OCI-LY3 (cell line): Measurements from ENCODE around the gene LDB2.

Experiments
- H2AFZ ChIP-seq: fragments of 200-600, 300-600 bp; shearing (Covaris generic); 2 replicates; pipeline ENCODE4 v1.6.0; 2014; ENCODE audit warnings: antibody characterized with exemption, low read depth, low read length
- H3K27ac ChIP-seq: fragments of 200-600, 300-600 bp; sonication (generic); 2 replicates; pipeline ENCODE4 v1.5.1; 2014; ENCODE audit warnings: mild to moderate bottlenecking, low read length, moderate library complexity, mixed read lengths
- H3K27me3 ChIP-seq: fragments of 200-600, 300-600 bp; sonication (generic); 2 replicates; pipeline ENCODE4 v1.6.1; 2014; ENCODE audit warnings: low read depth, low read length, mixed read lengths
- H3K36me3 ChIP-seq: fragments of 200-600, 300-600 bp; sonication (generic); replicated peaks from 2 replicates; pipeline ENCODE3; 2014; ENCODE audit warnings: low read depth, low read length, mixed read lengths
- H3K4me1 ChIP-seq: fragments of 300-600, 200-600 bp; sonication (generic); 2 replicates; pipeline ENCODE4 v1.6.1; 2014; ENCODE audit warnings: low read length, mixed read lengths
- H3K4me2 ChIP-seq: fragments of 200-600, 300-600 bp; sonication (generic); 2 replicates; pipeline ENCODE4 v1.6.1; 2014; ENCODE audit warnings: low read length, mixed read lengths
- H3K4me3 ChIP-seq: fragments of 300-600, 200-600 bp; sonication (generic); 2 replicates; pipeline ENCODE4 v1.5.1; 2014; ENCODE audit warnings: antibody characterized with exemption, mild to moderate bottlenecking, low read length, moderate library complexity
- H3K79me2 ChIP-seq: fragments of 300-600, 200-600 bp; shearing (Covaris generic); 2 replicates; pipeline ENCODE4 v1.6.1; 2014; ENCODE audit warnings: mild to moderate bottlenecking, low read length, mixed read lengths
- H3K9ac ChIP-seq: fragments of 300-600, 200-600 bp; shearing (Covaris generic); 2 replicates; pipeline ENCODE4 v1.6.0; 2014; ENCODE audit warnings: mild to moderate bottlenecking, low read length, moderate library complexity
- H3K9me3 ChIP-seq: fragments of 200-600, 300-600 bp; shearing (Covaris generic); 2 replicates; pipeline ENCODE4 v1.6.1; 2014; ENCODE audit warnings: low read length, mixed read lengths; ENCODE audit not compliant: insufficient read depth
- H4K20me1 ChIP-seq: fragments of 200-600, 300-600 bp; sonication (generic); 2 replicates; pipeline ENCODE4 v1.6.1; 2016; ENCODE audit warnings: low read length, mixed read lengths; ENCODE audit not compliant: insufficient read depth
- CTCF ChIP-seq: fragments of 200-600, 300-600 bp; sonication (generic); IDR thresholded peaks from 2 replicates; pipeline ENCODE4 v1.5.1; 2014; ENCODE audit warnings: antibody characterized with exemption, low read length, low read depth
- EZH2phosphoT487 ChIP-seq: fragments of 200-600 bp; shearing (Covaris generic); IDR thresholded peaks from 2 replicates; pipeline ENCODE4 v1.6.1; 2018; ENCODE audit warnings: antibody characterized with exemption, mixed run types, low read depth

Gene LDB2

GRCh38 chr4:16824278-16824806 is 74.1 kb downstream of the LDB2 start:
- Histone ChIP-seq H3K4me1 (no peaks in the 10 kb centered on the region), H4K20me1 (no peaks in the 10 kb centered on the region), H3K36me3 (no peaks in the 10 kb centered on the region), H3K27me3 (no peaks in the 10 kb centered on the region), H3K4me3 (no peak overlapping the region), H3K27ac (no peak overlapping the region), H3K79me2 (no peaks in the 10 kb centered on the region), H3K9ac (no peak overlapping the region), H3K4me2 (no peak overlapping the region), H3K9me3 (no peaks in the 10 kb centered on the region), H2AFZ (no peak overlapping the region)
- TF ChIP-seq CTCF (no peak), EZH2phosphoT487 (no peak)

GRCh38 chr4:16820329-16820728 is 78.1 kb downstream of the LDB2 start:
- H3K27me3 ChIP-seq: no peaks in the 10 kb centered on the region
- H3K4me3 ChIP-seq: no peak overlapping the region
- no peaks in the 10 kb centered on the region for H3K9me3 ChIP-seq
- TF ChIP-seq CTCF: no peak
- no peak for TF ChIP-seq EZH2phosphoT487
- H3K79me2 ChIP-seq: no peaks in the 10 kb centered on the region
- H4K20me1 ChIP-seq: no peaks in the 10 kb centered on the region
- no peak overlapping the region for H3K27ac ChIP-seq
- H2AFZ ChIP-seq: no peak overlapping the region
- H3K36me3 ChIP-seq: no peaks in the 10 kb centered on the region
- no peak overlapping the region for H3K9ac ChIP-seq
- no peaks in the 10 kb centered on the region for H3K4me1 ChIP-seq
- H3K4me2 ChIP-seq: no peak overlapping the region

- Histone ChIP-seq H4K20me1 (no peaks in the 10 kb centered on the region), H3K36me3 (no peaks in the 10 kb centered on the region), H2AFZ (no peak overlapping the region), H3K27me3 (no peaks in the 10 kb centered on the region), H3K4me2 (no peak overlapping the region), H3K4me1 (no peaks in the 10 kb centered on the region), H3K27ac (no peak overlapping the region), H3K4me3 (no peak overlapping the region), H3K9ac (no peak overlapping the region), H3K9me3 (no peaks in the 10 kb centered on the region), H3K79me2 (no peaks in the 10 kb centered on the region)
- TF ChIP-seq CTCF (no peak), EZH2phosphoT487 (no peak)
Observed at GRCh38 chr4:16819652-16820051, 78.8 kb downstream of the LDB2 start.

- H3K9ac ChIP-seq: no peak overlapping the region
- H3K4me2 ChIP-seq: no peak overlapping the region
- H4K20me1 ChIP-seq: no peaks in the 10 kb centered on the region
- no peaks in the 10 kb centered on the region for H3K9me3 ChIP-seq
- no peak overlapping the region for H3K27ac ChIP-seq
- no peaks in the 10 kb centered on the region for H3K36me3 ChIP-seq
- H2AFZ ChIP-seq: no peak overlapping the region
- TF ChIP-seq EZH2phosphoT487 (no peak), CTCF (no peak)
- H3K79me2 ChIP-seq: no peaks in the 10 kb centered on the region
- no peaks in the 10 kb centered on the region for H3K4me1 ChIP-seq
- H3K4me3 ChIP-seq: no peak overlapping the region
- no peaks in the 10 kb centered on the region for H3K27me3 ChIP-seq
Observed at GRCh38 chr4:16818005-16818404, 80.4 kb downstream of the LDB2 start.
